NOMO-1 (cell line): ENCODE measurements around the gene HOXD9.

Experiments used
- DNase-seq, 2 experiments: peaks; one replicate each; lab custom pipeline; 2025; ENCODE audit not compliant: unreplicated experiment in 2 of 2; lab: John Stamatoyannopoulos, UW

Gene HOXD9

GRCh38 chr2:176098366-176099158 is 24.0 kb upstream of the HOXD9 start:
- DNase-seq: no peak

- DNase-seq: no peak
Measured at GRCh38 chr2:176099159-176099727, 23.3 kb upstream of the HOXD9 start.

- no peak for DNase-seq
Measured at GRCh38 chr2:176099728-176100546, 22.6 kb upstream of the HOXD9 start, which contains the start of gene HOXD12. TSS of gene HOXD12 (plus strand) at chr2:176099795. CDS start at chr2:176099802, 7 bp downstream.

GRCh38 chr2:176100547-176101140 is 21.9 kb upstream of the HOXD9 start:
- no peak for DNase-seq

- DNase-seq: no peak
Measured at GRCh38 chr2:176101216-176101830, 21.2 kb upstream of the HOXD9 start.

- no peak for DNase-seq
Measured at GRCh38 chr2:176101842-176102241, 20.7 kb upstream of the HOXD9 start.

- no peak for DNase-seq
Measured at GRCh38 chr2:176102309-176102866, 20.1 kb upstream of the HOXD9 start.

GRCh38 chr2:176103194-176103593 is 19.3 kb upstream of the HOXD9 start:
- no peak for DNase-seq

GRCh38 chr2:176103742-176104315 is 18.7 kb upstream of the HOXD9 start:
- no peak for DNase-seq

- DNase-seq: no peak
Measured at GRCh38 chr2:176104316-176105077, 18.0 kb upstream of the HOXD9 start.

- no peak for DNase-seq
Measured at GRCh38 chr2:176105078-176105729, 17.3 kb upstream of the HOXD9 start.

GRCh38 chr2:176105730-176106580 is 16.6 kb upstream of the HOXD9 start:
- no peak for DNase-seq

- DNase-seq: no peak
Measured at GRCh38 chr2:176106581-176107539, 15.7 kb upstream of the HOXD9 start, which contains the start of gene HOXD11. TSS of gene HOXD11 (plus strand) at chr2:176107280. CDS start at chr2:176107356, 76 bp downstream.

GRCh38 chr2:176107731-176108181 is 14.8 kb upstream of the HOXD9 start:
- DNase-seq: no peak

GRCh38 chr2:176109192-176109901 is 13.2 kb upstream of the HOXD9 start:
- DNase-seq: no peak

- DNase-seq: no peak
Measured at GRCh38 chr2:176109946-176110345, 12.6 kb upstream of the HOXD9 start.
